GM12878 (cell line): ENCODE data around the gene PCP4L1. TPM values are rescaled to one million over a fixed set of nuclear protein-coding genes. Genes with fewer than 3 reads are reported as not detected.

Experiments
- ATAC-seq: fragments of 200-7000 bp; cut with Tn5 transposase; 3 replicates; pipeline ENCODE4 v1.9.1; 2020; ENCODE audit warnings: mild to moderate bottlenecking, moderate library complexity
- BruUV-seq: library from RNA; stranded (reverse); fragments of 400-500 nt; replicated peaks from 2 replicates; lab custom pipeline; 2021; lab: Mats Ljungman, UMichigan
- CTCF ChIA-PET: fragments of 300-600 bp; sonication (Branson Sonifier 250); formaldehyde crosslinking; extraction: SDS; loops from one replicate; lab custom pipeline; 2021; ENCODE audit warnings: inconsistent platforms; lab: Yijun Ruan, JAX
- POLR2A ChIA-PET: fragments of 350-600 bp; formaldehyde crosslinking; extraction: SDS; loops from one replicate; lab custom pipeline; 2021; ENCODE audit warnings: inconsistent platforms; lab: Charles Lee
- RAD21 ChIA-PET: fragments of 300-600 bp; sonication (Branson Sonifier 250); formaldehyde crosslinking; loops from one replicate; lab custom pipeline; 2023; ENCODE audit warnings: antibody characterized with exemption; ENCODE audit not compliant: unreplicated experiment; lab: Charles Lee
- SMC1A ChIA-PET: fragments of 300-600 bp; sonication (Branson Sonifier 250); formaldehyde crosslinking; loops from one replicate; lab custom pipeline; 2023; ENCODE audit not compliant: unreplicated experiment, uncharacterized antibody; lab: Charles Lee
- DNase-seq: peaks from one replicate; pipeline ENCODE4 v3.0.0-alpha.2; 2011; ENCODE audit warnings: low read depth, low spot score
- FAIRE-seq: peaks from 3 replicates; lab custom pipeline; 2011; peaks lifted over from hg19 to GRCh38; lab: Jason Lieb, UNC
- H2AFZ ChIP-seq: 2 replicates; pipeline ENCODE4 v1.6.0; 2011; ENCODE audit warnings: low read depth, low read length, control low read depth; ENCODE audit not compliant: control insufficient read depth
- H3K27ac ChIP-seq: 2 replicates; pipeline ENCODE4 v1.5.1; 2011; ENCODE audit warnings: control low read depth; ENCODE audit not compliant: control insufficient read depth, insufficient read depth
- H3K27me3 ChIP-seq, 2 experiments: replicated peaks in 1 of 2; 2 replicates each; pipeline versions ENCODE4 v1.6.0 to v1.6.1; 2011; ENCODE audit warnings: low read length in 1 of 2; ENCODE audit not compliant: control insufficient read depth in 2 of 2, insufficient read depth in 2 of 2
- H3K36me3 ChIP-seq, 2 experiments: 2 replicates each; pipeline ENCODE4 v1.5.1; 2011; ENCODE audit warnings: low read length in 1 of 2; ENCODE audit not compliant: control insufficient read depth in 2 of 2, insufficient read depth in 2 of 2
- H3K4me1 ChIP-seq: 2 replicates; pipeline ENCODE4 v1.6.1; 2011; ENCODE audit warnings: mild to moderate bottlenecking, low read length, moderate library complexity, mixed read lengths; ENCODE audit not compliant: control insufficient read depth, insufficient read depth
- H3K4me2 ChIP-seq: 2 replicates; pipeline ENCODE4 v1.6.0; 2011; ENCODE audit warnings: control low read depth; ENCODE audit not compliant: control insufficient read depth, insufficient read depth
- H3K4me3 ChIP-seq: fragments of 200-600 bp; sonication (generic); 2 replicates; pipeline ENCODE4 v1.5.1; 2016
- H3K79me2 ChIP-seq: 2 replicates; pipeline ENCODE4 v1.6.0; 2011; ENCODE audit warnings: low read length; ENCODE audit not compliant: control insufficient read depth, insufficient read depth
- H3K9ac ChIP-seq: 2 replicates; pipeline ENCODE4 v1.8.0; 2011; ENCODE audit warnings: low read length, control low read depth, mixed read lengths; ENCODE audit not compliant: control insufficient read depth, insufficient read depth
- H3K9me3 ChIP-seq: replicated peaks from 3 replicates; pipeline ENCODE4 v1.5.1; 2011; ENCODE audit warnings: mild to moderate bottlenecking, low read length; ENCODE audit not compliant: control insufficient read depth, insufficient read depth
- H4K20me1 ChIP-seq: 2 replicates; pipeline ENCODE4 v1.6.0; 2011; ENCODE audit not compliant: control insufficient read depth, insufficient read depth
- CTCF ChIP-seq, 3 experiments: IDR thresholded peaks in 2 of 3; conservative IDR thresholded peaks in 1 of 3; 2 replicates each; pipeline ENCODE4 v1.5.1; 2011; ENCODE audit warnings: low read depth in 3 of 3, low read length in 3 of 3, mild to moderate bottlenecking in 3 of 3, control low read depth in 2 of 3, moderate library complexity in 2 of 3, inconsistent platforms in 1 of 3, mixed read lengths in 1 of 3; ENCODE audit not compliant: control insufficient read depth in 2 of 3, insufficient read depth in 1 of 3; ENCODE audit errors: extremely low read depth in 1 of 3
- RAD21 ChIP-seq: IDR thresholded peaks from 2 replicates; pipeline ENCODE4 v1.6.1; 2011; ENCODE audit warnings: mild to moderate bottlenecking, low read depth, low read length, moderate library complexity; ENCODE audit not compliant: insufficient read depth
- RFX5 ChIP-seq: IDR thresholded peaks from 2 replicates; pipeline ENCODE4 v1.6.1; 2011; ENCODE audit warnings: low read depth, low read length, improper control_type of control experiment
- WGBS: methylation state at CpG from one replicate; pipeline ENCODE4 v1.1.6; 2016; ENCODE audit warnings: low lambda C conversion rate; ENCODE audit not compliant: insufficient replicate concordance, insufficient coverage; ENCODE audit errors: missing lambda C conversion rate; 5-methylcytosine and 5-hydroxymethylcytosine counted together
- in situ Hi-C: fragments of 300-500 bp; cut with MboI; formaldehyde crosslinking; loops from 9 replicates; pipeline ENCODE4 v1.14.3; 2018; ENCODE audit warnings: mixed read lengths
- intact Hi-C: fragments of 100-400 bp; cut with micrococcal nuclease; formaldehyde crosslinking; loops from one replicate; pipeline ENCODE4 v1.14.2; 2022; ENCODE audit not compliant: unreplicated experiment
- polyA plus RNA-seq, 11 experiments: library from polyadenylated mRNA; depleted of rRNA in 4 of 11; unstranded in 6 of 11; stranded (reverse) in 5 of 11; fragments of >200 nt; fragmentation: Nextera tagmentation in 4 of 11; fragmentation: Illumina TruSeq in 1 of 11; extraction: Ambion mirVana in 4 of 11; extraction: Trizol in 1 of 11; gene quantifications; 1 replicate in 1 of 11; 2 replicates in 10 of 11; pipeline versions ENCODE4 v1.2.1 to v1.2.3, GENCODE V29; 2011 to 2016; ENCODE audit warnings: inconsistent platforms in 2 of 11, missing spikeins in 2 of 11, low read depth in 1 of 11
- total RNA-seq, 4 experiments: library from RNA; depleted of rRNA in 3 of 4; stranded (reverse); fragments of >200 nt in 3 of 4; fragmentation: Illumina TruSeq in 1 of 4; extraction: Trizol in 1 of 4; gene quantifications; 2 replicates each; pipeline versions ENCODE4 v1.2.1 to v1.2.3, GENCODE V29; 2013 to 2021

The PCP4L1 gene
- total and polyA plus RNA-seq, 10 of the 15 experiments (the other 5 are each of a cell fraction or from before 2014, with no cell fraction given): 1.0 to 5.2 (median 2.8) TPM

- intact Hi-C loops (loop anchor here (5.0 kb wide), 1 partner anchor 77 kb away; the partner anchor contains the start of gene MPZ), in situ Hi-C loops (loop anchor here (5.0 kb wide), 2 partner anchors 62 to 152 kb away; no protein-coding TSS in a partner anchor)
- Histone ChIP-seq H4K20me1 (no peaks in the 10 kb centered on the region), H3K4me2 (no peak overlapping the region), H3K27ac (no peak overlapping the region), H3K79me2 (peaks cover 10% of the 10 kb centered on the region), H3K27me3 (no peaks in the 10 kb centered on the region), H3K4me1 (peaks cover 18% of the 10 kb centered on the region), H3K9me3 (no peaks in the 10 kb centered on the region), H2AFZ (no peak overlapping the region), H3K4me3 (no peak overlapping the region), H3K36me3 (peaks cover 3 to 4% of the 10 kb centered on the region in 2 experiments; a peak in 2 of 4 replicates), H3K9ac (no peak overlapping the region)
- ChIA-PET RAD21 (interaction anchor here (0.7 to 2.5 kb wide), 7 partner anchors 37 to 154 kb away, joined by 3 to 22 read pairs (median 4); no protein-coding TSS in a partner anchor), POLR2A (interaction anchor here (1.0 kb wide), 1 partner anchor 144 kb away, joined by 4 read pairs; no protein-coding TSS in a partner anchor), SMC1A (interaction anchor here (1.0 to 6.3 kb wide), 8 partner anchors 11 to 152 kb away, joined by 3 to 62 read pairs (median 4); partner anchors contain the start of gene CFAP126), CTCF (interaction anchor here (0.6 to 17.1 kb wide), 13 partner anchors 9 to 807 kb away, joined by 3 to 385 read pairs (median 4); partner anchors contain the start of genes CFAP126, NDUFS2 and PPOX)
- ATAC-seq (no peak), FAIRE-seq (no peak), DNase-seq (no peak)
- TF ChIP-seq RAD21 (0 out of 2 replicates have a peak, but pooled peaks have one; percentile 3), RFX5 (no peak), CTCF (IDR thresholded peaks at IDR 0.05 in 2 of 3, conservative IDR thresholded peaks at IDR 0.05 in 1 of 3; ENCODE audit: control insufficient read depth in 2 of 3, extremely low read depth in 1 of 3, insufficient read depth in 1 of 3, low read depth in 3 of 3, low read length in 3 of 3) (peak in 1 of 3 experiments; percentile 13; a peak in 1 of 6 replicates)
- no TSS peak for BruUV-seq
- 57% methylated on average over 3 of the region's 3 CpGs for WGBS
Observed at GRCh38 chr1:161229896-161230295, 28.6 kb upstream of the PCP4L1 start.
